GM18868 (cell line): ENCODE data around the gene CDH6.

Experiments used
- ATAC-seq: cut with Tn5 transposase; IDR thresholded peaks from one replicate; pipeline ENCODE4 v1.9.1; 2021; ENCODE audit warnings: mild to moderate bottlenecking, moderate library complexity; ENCODE audit not compliant: unreplicated experiment

Gene CDH6

GRCh38 chr5:31365776-31366175, 172.3 kb downstream of the CDH6 start:
- ATAC-seq, result no peak

- ATAC-seq, result no peak
Observed at GRCh38 chr5:31366941-31367340, 173.5 kb downstream of the CDH6 start.

GRCh38 chr5:31372124-31372523, 178.6 kb downstream of the CDH6 start:
- no peak for ATAC-seq

GRCh38 chr5:31375999-31376720, 182.7 kb downstream of the CDH6 start:
- ATAC-seq, result no peak

DNA sequence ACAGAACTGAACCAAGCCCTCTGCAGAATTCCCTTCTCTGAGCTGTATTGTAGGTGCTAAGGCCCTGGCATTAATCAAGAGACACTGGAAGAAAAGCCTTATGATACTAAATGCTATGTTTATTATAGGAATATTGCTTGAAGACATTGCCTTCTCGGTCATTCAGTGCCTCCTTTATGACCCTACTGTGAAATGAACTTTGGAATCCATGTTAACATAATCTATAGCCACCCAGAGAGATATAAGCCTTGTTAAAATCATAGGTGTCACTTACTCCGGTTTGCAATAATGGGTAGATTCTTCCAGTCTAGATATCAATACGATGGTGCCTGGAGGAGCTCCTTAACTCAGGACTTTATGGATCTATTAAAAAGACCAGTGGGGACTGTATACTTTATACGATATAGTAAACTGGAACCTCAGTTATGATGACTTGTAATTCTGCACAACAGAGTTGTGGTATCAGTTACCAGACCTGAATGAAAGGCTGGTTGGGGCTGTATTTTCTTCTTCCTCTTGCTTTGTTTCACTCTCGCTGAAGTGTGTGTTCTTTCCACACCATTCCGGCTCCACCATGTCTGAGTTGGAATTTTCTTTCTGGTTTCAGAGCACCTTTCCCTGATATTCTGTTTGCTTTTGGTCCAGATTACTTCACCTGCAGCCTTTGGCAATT, 183.9 kb downstream of the CDH6 start:
- ATAC-seq, result no peak

DNA sequence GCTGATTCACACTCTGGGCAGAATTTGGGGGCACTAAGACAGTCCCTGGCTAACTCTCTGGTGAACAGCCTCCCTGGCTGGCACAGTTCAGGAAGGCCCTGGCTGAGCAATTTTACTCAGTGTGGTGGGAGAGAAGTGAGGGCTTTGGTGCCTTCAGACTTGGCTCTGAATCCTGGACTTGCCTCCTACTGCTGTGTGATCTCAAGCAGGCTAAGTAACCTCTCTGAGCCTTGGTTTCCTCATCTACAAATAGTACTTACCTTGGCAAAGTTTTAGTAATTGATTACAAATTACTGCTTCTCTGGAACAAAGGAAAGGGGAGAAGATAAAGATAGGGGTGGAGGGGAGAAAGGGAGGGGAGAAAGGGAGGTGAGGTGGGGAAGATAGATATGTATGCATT, 184.7 kb downstream of the CDH6 start:
- ATAC-seq, result no peak
